Liver (tissue), 3 donors: ENCODE data around the gene SLC26A11.

Experiments
- CTCF ChIP-seq: fragments of 150-350 bp; IDR thresholded peaks from 2 replicates; pipeline ENCODE4 v1.5.1; 2017; ENCODE audit warnings: improper control_type of control experiment, low read depth, low read length; ENCODE audit not compliant: missing input control
- EGR1 ChIP-seq, 2 donors: IDR thresholded peaks; 2 replicates each; pipeline ENCODE4 v1.6.1; 2016 to 2018; ENCODE audit warnings: antibody characterized with exemption in 2 of 2, low read depth in 2 of 2
- GABPA ChIP-seq, 2 donors: IDR thresholded peaks in 1 of 2; conservative IDR thresholded peaks in 1 of 2; 2 replicates each; pipeline ENCODE4 v1.6.1; 2016; ENCODE audit warnings: antibody characterized with exemption in 2 of 2, mild to moderate bottlenecking in 1 of 2, moderate library complexity in 1 of 2
- JUND ChIP-seq, 2 donors: IDR thresholded peaks; 2 replicates each; pipeline ENCODE4 v1.6.1; 2016; ENCODE audit warnings: antibody characterized with exemption in 2 of 2
- MAX ChIP-seq: IDR thresholded peaks from 2 replicates; pipeline ENCODE4 v1.6.1; 2016; ENCODE audit warnings: antibody characterized with exemption
- RAD21 ChIP-seq, 2 donors: IDR thresholded peaks; 2 replicates each; pipeline ENCODE4 v1.6.1; 2016; ENCODE audit warnings: antibody characterized with exemption in 2 of 2, mild to moderate bottlenecking in 2 of 2
- RXRA ChIP-seq, 2 donors: IDR thresholded peaks; 2 replicates each; pipeline ENCODE4 v1.6.1; 2017 to 2018; ENCODE audit warnings: antibody characterized with exemption in 2 of 2, mild to moderate bottlenecking in 1 of 2
- SP1 ChIP-seq: IDR thresholded peaks from 2 replicates; pipeline ENCODE4 v1.6.1; 2018; ENCODE audit warnings: antibody characterized with exemption, mild to moderate bottlenecking
- TAF1 ChIP-seq: conservative IDR thresholded peaks from 2 replicates; pipeline ENCODE4 v1.6.1; 2016; ENCODE audit warnings: antibody characterized with exemption, mild to moderate bottlenecking
- TF ChIP-seq, protein P1 (sequence below): IDR thresholded peaks from 2 replicates; pipeline ENCODE4 v1.6.1; 2016; ENCODE audit warnings: antibody characterized with exemption, mild to moderate bottlenecking
- donor health status: healthy.
- donor health status: healthy.

- no peak for TF ChIP-seq CTCF
- no peak for TF ChIP-seq RAD21 (IDR thresholded peaks at IDR 0.05)
- no peak for TF ChIP-seq SP1
- TF ChIP-seq RXRA (IDR thresholded peaks at IDR 0.05): no peak
- no peak for TF ChIP-seq JUND (IDR thresholded peaks at IDR 0.05)
- TF ChIP-seq EGR1 (IDR thresholded peaks at IDR 0.05; ENCODE audit: low read depth in 2 of 2): no peak
- TF ChIP-seq GABPA (IDR thresholded peaks at IDR 0.05 in 1 of 2, conservative IDR thresholded peaks at IDR 0.05 in 1 of 2): no peak
- TF ChIP-seq MAX: no peak
- TF ChIP-seq TAF1: no peak
- TF ChIP-seq, protein P1, sequence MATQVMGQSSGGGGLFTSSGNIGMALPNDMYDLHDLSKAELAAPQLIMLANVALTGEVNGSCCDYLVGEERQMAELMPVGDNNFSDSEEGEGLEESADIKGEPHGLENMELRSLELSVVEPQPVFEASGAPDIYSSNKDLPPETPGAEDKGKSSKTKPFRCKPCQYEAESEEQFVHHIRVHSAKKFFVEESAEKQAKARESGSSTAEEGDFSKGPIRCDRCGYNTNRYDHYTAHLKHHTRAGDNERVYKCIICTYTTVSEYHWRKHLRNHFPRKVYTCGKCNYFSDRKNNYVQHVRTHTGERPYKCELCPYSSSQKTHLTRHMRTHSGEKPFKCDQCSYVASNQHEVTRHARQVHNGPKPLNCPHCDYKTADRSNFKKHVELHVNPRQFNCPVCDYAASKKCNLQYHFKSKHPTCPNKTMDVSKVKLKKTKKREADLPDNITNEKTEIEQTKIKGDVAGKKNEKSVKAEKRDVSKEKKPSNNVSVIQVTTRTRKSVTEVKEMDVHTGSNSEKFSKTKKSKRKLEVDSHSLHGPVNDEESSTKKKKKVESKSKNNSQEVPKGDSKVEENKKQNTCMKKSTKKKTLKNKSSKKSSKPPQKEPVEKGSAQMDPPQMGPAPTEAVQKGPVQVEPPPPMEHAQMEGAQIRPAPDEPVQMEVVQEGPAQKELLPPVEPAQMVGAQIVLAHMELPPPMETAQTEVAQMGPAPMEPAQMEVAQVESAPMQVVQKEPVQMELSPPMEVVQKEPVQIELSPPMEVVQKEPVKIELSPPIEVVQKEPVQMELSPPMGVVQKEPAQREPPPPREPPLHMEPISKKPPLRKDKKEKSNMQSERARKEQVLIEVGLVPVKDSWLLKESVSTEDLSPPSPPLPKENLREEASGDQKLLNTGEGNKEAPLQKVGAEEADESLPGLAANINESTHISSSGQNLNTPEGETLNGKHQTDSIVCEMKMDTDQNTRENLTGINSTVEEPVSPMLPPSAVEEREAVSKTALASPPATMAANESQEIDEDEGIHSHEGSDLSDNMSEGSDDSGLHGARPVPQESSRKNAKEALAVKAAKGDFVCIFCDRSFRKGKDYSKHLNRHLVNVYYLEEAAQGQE: no peak
Measured at GRCh38 chr17:80191192-80191591, 29.0 kb upstream of the SLC26A11 start.
